A673 (cell line): Measurements from ENCODE around the gene TTC28.

Source experiments
- EZH2 ChIP-seq: fragments of 200-600 bp; sonication (generic); IDR thresholded peaks from 2 replicates; pipeline ENCODE4 v1.6.1; 2017; ENCODE audit warnings: borderline replicate concordance, low read depth, mild to moderate bottlenecking, mixed read lengths, antibody characterized with exemption, low read length; ENCODE audit not compliant: poor library complexity, severe bottlenecking
- TF ChIP-seq, protein P1 (sequence below): fragments of 300-800, 200-600 bp; sonication (generic); conservative IDR thresholded peaks from 2 replicates; pipeline ENCODE4 v1.5.1; 2017; ENCODE audit warnings: low read depth, mild to moderate bottlenecking, antibody characterized with exemption, low read length, moderate library complexity, mixed read lengths

DNA sequence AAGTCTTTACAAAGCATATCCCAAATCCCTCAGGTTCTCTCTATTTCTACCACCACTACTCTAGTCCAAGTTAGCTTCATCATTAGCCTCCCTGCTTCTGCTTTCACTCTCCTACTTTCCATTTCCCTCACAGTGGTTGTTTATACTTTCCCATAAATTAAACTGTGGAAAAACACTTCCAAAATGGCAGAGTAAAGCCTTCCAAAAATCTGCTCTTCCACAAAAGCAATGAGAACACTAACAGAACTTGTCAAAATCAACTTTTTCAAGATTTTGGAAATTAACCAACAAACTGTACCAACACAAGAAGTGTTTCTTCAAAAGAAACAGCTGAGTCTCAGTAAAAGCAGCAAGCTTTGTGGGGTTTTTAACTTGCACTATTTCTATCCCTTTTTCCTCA lies 71.8 kb downstream of the TTC28 start:
- TF ChIP-seq, protein P1, sequence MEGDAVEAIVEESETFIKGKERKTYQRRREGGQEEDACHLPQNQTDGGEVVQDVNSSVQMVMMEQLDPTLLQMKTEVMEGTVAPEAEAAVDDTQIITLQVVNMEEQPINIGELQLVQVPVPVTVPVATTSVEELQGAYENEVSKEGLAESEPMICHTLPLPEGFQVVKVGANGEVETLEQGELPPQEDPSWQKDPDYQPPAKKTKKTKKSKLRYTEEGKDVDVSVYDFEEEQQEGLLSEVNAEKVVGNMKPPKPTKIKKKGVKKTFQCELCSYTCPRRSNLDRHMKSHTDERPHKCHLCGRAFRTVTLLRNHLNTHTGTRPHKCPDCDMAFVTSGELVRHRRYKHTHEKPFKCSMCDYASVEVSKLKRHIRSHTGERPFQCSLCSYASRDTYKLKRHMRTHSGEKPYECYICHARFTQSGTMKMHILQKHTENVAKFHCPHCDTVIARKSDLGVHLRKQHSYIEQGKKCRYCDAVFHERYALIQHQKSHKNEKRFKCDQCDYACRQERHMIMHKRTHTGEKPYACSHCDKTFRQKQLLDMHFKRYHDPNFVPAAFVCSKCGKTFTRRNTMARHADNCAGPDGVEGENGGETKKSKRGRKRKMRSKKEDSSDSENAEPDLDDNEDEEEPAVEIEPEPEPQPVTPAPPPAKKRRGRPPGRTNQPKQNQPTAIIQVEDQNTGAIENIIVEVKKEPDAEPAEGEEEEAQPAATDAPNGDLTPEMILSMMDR: no peak
- TF ChIP-seq EZH2: no peak
